ENCODE measurements around the gene UBD.

DNA sequence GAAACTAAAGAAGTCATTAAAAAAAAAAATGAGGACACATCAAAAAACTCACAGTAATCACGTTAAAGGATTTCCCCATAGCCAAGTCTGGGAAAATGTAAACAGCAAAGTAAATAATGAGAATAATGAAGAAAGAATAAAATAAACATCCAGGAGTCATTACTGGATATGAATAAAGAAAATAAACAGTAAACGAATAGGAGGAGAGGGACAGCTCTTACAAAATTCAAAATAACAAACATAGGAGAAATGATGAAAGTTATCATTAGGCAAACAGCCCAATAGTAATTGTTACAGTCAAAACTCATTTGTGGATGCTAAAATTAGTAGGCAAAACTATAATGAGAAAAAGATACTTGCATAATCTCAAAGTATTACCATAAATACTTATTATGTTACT, 8.0 kb upstream of the UBD start:
- no peak for TF ChIP-seq CTCF (IDR thresholded peaks at IDR 0.05)
- no peak for TF ChIP-seq POLR2A (IDR thresholded peaks at IDR 0.05)
